Activated CD4-positive, alpha-beta T cell treated with anti-CD3 and anti-CD28 coated beads for 24 hours (primary cell): ENCODE measurements around the gene AKAP13.
"Not testable (repeated sequence)": the region's sequence is repeated elsewhere in the genome, so short reads cannot be mapped to it uniquely, and the experiment has no call there.

Source experiments
- DNase-seq, 2 donors: peaks; one replicate each; pipeline ENCODE4 v3.0.0-alpha.2; 2020; ENCODE audit warnings: low read depth in 2 of 2

The AKAP13 gene

DNA sequence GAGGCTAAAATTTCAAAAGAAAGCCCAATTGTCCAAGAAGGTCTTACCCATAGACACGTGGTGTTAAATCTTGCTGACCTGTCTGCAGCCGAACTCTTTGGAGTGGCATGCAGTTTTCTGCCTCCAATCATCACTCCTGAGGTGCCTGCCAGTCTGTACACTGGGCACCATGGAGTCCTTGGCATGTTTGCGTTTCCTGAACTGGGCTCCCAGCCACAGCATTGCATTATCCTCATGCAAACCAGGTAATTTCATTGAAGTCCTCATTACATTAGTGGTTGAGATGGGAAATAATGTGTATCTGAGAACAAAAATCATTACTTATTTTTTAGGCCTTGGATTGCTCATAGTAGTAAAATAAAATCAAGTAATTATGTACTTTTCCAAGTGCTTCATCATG lies 152.3 kb downstream of the AKAP13 start:
- DNase-seq: no peak

DNA sequence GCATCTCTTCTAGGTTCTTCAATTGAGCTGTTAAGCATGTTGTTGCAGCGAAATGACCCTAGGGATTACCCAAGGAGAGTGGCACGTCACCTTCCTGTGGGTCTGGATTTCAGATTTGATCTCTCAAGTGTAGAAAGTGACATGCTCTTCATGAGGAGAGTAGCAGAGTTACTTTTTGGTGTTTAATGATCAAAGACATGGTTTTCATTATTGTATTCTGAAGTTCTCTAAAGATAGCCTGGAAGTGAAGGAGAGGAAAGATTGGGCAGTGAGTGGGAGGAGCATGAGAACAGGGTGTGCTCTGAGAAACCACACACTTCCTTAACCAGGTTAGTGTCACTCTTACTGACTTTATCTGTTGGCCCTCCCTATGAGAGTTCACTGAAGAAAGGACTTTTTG lies 153.6 kb downstream of the AKAP13 start:
- DNase-seq: no peak

DNA sequence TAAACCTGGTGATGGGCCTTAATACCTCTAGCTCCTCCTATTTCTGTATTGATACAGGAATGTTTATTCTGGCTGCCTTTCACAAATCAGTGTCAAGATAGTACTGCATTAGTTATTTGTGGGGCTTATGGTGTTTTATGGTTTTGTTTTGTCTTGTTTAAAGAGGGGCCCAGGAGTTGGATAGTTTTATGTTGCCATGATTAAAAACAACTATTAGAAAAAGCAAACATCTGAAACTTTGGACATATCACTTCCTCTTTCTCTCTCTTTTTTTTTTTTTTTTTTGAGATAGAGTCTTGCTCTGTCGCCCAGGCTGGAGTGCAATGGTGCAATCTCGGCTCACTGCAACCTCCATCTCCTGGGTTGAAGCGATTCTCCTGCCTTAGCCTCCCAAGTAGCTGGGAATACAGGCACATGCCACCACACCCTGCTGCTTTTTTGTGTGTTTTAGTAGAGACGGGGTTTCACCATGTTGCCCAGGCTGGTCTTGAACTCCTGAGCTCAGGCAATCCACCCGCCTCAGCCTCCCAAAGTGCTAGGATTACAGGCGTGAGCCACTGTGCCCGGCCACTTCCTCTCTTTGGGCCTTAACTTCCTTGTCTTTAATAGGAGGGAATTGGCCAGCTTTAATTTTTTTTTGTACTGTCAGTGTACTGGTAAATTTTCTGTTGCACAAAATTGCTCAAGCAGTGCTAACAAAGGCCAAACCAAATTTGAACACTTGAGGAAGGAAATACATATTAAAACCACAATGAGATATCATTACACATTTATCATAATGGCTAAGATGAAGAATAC lies 155.3 kb downstream of the AKAP13 start:
- DNase-seq: not testable (repeated sequence)

DNA sequence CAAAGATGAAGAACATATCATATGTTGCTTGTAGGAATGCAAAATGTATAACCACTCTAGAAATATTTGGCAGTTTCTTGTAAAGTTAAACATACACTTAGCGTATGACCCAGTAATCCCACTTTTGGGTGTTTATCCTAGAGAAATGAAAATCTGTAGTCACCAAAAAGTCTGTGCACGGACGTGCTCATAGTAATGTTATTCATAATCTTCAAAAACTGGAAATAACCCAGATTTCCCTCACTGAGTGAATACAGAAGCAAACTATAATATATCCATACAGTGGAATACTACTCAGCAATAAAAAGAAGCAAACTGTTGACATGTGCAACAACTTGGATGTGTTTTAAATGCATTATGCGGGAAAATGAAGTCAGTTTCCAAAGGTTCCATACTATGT lies 155.9 kb downstream of the AKAP13 start:
- no peak for DNase-seq

DNA sequence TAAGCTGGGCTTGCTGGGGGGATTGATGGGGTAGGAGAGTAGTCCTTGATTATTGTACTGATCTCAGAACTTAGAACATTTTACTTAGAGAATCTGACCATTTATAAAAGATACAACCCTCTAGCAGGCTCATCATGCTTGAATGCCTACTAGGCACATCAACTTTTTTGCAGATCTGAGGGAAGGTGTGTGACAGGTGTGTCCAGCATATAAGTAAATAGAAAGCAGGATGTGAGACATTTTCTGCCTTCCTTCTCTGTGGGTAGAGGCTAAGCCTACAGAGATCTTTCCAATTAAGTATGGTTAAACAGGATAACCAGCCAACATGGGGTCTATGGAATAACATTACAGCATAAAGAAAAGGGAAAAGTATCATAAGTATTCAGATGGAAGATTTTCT lies 159.1 kb downstream of the AKAP13 start:
- no peak for DNase-seq

DNA sequence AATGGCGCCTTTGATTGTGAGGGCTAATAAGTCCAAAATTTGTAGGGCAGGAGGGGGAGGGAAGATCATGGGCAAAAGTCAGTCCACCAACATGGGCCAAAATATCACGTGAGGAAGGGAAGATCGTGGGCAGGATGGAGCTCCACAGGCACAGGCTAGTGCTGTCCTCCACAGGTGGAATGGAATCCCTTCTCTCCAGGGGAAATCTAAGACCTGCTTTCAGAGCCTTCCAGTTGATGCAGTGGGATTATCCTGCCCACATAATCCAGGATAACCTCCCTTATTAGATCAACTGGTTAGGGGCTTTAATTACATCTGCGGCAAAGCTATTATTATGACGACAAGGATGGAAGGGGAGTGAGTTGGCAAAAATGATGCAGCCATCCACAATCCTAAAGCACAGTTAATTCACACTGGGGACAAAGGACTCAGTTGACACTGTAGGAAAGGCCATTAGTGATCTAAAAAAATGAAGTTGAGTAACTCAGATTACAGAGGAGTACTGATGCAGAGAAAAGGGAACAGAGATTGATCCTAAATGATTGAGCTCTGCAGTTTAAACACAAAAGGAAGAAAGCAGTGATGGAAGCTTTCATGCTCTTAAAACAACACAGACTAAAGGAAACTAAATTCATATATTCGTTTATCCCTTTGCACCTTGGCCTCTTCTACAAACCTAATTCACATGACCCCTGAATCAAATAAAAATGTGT lies 159.8 kb downstream of the AKAP13 start:
- DNase-seq: no peak

DNA sequence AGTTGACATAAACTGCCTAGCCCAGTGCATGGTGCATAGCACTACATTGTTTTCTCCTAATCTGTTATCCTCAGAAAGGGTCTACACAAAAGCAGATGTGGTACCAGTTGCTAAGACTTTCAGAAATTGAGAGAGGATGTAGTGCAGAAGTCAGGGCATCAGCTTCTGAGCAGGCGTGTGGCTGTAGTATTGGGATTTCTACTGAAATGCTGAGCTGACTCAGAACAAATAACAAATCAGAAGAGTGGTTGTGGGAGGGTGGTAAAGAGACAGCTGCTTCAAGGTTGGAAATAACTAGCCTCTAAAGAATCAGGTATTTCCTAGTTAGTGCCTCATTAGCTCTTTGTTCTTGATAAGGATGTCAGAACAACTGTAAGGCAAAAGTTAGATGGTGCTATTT lies 161.3 kb downstream of the AKAP13 start:
- DNase-seq: peak in 1 of 2 donors; percentile 9

DNA sequence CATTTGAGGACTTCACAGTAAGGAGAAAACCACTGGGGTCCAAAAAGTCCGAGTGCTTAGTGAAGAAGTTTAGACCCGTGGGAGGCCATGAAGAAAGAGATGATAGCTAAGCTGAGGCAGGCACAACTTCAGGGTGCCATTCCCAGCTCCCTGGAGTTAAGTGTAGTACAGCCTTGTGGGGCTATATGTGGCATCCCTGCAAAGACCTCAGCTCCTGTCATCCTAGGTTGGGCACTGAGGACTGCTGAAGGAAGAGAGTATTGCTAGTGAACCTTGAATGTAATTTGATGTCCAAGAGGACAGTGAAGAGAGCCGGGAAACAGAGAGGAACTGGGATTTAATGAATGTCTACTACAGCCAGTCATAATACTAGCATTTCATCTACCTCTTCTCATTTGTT lies 162.1 kb downstream of the AKAP13 start:
- DNase-seq: no peak

DNA sequence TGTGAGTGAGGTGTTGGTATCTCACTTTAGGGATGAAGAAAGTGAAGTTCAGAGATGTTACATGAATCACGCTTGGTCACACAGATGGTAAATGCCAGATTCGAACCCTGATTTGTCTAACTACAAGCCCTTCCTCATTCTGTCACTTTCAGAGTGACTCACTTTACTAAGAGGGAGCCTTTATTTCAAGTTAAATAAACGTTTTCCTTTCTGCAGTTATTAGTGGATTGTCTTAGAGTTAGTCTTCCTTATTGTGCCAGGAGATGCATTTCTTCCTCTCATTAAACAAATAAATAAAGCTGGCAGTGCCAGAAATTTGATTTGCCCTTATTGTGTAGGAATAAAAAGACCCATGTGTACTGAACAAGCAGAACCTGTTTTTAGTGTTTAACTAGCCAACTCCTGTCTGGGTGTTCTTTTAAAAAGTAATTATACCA lies 162.5 kb downstream of the AKAP13 start:
- DNase-seq: peak in 1 of 2 donors; percentile 8

DNA sequence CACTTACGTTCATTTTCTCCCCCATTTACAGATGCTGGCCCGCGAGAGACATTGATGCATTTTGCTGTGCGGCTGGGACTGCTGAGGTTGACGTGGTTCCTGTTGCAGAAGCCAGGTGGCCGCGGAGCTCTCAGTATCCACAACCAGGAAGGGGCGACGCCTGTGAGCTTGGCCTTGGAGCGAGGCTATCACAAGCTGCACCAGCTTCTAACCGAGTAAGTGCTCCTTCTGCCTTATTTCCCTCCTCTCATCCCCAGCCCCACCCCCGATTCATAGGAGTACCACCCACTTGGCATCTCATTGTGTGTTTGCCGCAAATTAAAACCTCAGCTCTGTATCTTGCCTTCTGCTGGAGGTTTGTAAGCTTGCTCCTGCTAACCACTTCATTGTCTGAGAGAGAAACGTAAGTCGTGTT lies 163.3 kb downstream of the AKAP13 start:
- no peak for DNase-seq

DNA sequence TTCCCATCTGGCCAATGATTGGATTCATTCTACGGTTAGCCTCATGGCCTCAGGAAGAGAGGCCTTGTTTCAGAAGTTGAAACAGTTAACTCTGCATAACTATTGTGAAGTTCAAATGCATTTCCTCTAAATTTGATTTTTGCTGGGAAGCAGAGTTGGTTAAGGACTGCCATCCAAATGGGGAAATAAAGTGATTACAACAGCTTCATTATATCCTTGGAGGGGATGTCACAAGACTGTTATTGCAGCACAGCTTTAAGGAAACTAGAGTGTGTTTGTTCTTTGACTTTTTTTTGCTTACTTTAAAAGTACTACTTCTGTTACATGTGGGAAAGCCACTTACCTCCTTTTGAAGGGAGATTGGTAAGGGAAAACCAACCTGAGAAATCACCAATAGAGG lies 164.8 kb downstream of the AKAP13 start:
- DNase-seq: no peak

DNA sequence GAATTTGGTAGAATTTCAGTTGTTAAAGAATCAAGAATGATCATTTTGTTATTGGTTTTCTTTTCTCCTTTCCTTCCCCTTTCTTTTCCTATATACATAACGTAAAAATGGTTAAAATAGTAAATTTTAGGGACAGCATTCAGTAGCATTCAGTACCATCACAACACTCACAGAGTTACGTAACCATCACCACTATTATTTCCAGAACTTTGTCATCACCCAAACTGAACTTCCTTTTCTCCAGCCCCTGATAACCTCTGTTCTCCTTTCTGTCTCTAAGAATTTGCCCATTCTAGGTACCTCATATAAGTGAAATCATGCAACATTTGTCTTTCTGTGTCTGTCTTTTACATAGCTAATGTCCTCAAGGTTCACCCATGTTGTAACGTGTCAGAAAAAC lies 165.3 kb downstream of the AKAP13 start:
- no peak for DNase-seq

DNA sequence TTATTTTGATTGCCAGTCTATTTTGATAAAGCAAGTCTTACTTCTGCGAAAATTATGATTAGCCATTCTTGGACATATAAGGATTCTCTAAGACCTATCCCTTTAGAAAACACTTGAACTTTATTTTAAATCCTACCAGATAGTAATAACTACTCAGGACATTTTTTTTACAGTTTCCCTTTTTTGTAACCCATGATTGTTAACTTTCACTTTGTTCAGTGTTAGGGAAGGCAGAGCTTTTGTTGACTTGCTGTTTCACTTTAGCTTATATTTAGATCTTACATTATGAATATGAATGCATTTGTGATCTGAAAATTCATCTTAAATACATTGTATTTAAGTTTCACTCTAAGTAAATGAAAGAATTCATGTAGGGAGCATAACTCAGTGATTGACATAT lies 167.0 kb downstream of the AKAP13 start:
- DNase-seq: no peak

DNA sequence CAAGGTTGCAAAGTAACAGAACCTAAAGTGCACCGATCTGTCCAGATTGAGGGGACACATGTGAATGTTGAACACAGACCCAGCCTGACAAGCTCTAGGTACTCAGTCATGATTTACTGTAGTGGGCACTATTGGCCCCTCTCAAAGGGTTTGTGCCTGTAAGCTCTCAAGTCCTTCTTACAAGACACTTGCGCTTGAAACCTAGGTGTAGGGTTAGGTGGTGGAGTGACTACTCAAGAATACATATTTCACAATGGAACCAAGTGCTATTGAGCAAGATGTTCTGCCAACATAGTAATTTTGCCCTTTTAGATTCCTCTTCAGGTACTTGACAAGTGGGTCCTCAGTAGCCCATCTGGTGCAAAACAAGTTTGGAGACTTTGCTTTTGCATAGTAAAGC lies 169.9 kb downstream of the AKAP13 start:
- no peak for DNase-seq

DNA sequence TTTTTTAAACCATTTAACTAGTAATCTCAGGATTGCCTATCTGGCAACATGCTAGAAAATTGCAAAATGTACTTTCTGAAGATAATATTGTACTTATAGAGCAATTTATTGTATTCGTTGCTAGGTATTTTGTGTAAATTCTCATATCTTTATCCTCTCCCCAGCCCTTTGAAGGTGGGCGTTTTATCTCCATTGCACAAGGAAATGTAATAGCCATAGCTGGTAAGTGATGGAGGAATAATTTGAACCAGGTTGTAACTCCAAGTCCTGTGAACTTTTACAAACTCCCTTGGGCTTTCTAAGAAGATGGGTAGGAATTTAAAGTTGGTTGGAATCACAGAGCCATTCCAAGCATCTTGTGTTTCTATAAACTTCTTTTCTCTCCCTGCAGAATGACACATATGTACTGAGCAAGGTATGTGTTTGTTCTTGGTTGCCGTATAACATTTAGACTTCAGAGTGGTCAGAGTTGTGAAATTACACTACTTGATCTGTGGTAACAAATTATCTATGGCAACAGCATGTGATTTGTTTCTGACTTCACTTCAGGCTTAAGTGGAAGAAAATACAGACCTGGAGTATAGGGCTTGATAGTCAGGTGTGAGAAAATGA lies 170.9 kb downstream of the AKAP13 start:
- DNase-seq: no peak

DNA sequence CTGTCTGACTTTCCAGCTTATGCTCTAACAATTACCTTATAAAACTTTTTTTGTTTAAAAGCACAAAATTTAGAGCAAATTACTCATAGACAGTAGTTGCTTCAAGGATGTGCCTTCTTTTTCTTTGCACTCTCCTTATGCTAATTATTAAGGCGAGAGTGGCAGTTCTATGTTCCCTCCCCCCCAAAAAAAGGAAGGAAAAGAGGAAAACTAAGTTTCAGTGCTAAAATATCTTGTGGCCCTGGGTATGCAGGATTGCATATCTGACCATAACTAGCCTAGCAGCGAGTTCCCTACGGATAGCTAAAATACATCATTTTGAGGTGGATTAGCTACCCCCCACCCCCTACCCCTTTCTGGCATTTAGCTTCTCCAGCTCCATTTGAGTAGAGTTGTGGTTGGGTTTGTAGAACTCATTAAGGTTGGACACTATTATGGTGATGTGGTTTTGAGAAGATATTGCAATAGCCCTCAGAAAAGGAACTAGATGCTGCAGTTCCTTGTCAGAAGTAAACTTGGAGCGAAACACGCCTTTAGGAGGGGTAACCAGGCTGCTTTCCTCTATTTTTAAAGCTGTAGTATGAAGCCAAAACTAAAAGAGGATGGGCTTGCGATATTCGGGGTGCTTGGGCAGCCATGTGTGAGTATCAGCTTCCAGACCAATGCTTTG lies 174.6 kb downstream of the AKAP13 start:
- DNase-seq: no peak

DNA sequence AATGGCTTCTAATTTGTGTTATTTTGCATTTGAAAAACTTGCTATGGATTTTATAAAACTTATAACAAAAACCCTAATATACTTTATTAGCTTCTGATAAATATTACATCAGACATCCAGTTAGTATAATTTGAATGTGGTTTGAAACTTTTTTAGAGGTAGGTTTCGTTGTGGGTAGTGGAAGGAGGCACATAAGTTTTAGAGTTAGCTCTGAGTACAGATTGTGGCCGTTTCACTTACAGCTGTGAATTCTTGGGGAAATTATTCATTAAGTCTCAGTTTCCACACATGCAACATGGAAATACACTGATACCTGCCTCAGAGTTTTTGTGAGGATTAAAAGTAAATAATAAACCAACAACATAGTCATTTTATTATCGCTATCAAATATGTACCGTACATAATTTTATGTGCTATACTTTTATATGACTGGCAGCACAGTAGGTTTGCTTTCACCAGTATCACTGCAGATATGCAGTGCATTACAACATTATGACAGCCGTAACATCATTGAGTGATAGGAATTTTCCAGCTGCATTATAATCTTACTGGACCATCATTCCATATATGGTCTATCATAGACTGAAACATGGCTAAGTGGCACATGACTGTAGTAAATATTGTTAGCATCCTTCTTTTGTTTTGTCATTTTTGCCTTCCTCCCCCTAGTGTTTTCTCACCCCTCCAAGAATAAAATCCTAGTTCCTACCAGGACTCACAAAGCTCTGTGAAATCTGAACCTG lies 175.6 kb downstream of the AKAP13 start:
- DNase-seq: no peak

DNA sequence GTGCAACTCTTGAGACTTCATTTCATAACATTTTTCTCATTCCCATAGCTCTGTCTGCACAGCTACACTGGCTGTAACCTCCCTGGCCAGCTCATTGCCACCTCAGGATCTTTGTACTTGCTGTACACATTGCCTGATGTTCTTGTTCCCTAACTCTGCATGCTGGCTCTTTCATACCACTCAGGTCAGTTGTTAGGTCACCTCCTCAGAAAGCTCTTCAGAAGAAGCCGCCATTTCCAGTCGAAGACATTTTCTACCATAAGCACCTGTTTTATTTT lies 176.2 kb downstream of the AKAP13 start:
- DNase-seq: no peak

DNA sequence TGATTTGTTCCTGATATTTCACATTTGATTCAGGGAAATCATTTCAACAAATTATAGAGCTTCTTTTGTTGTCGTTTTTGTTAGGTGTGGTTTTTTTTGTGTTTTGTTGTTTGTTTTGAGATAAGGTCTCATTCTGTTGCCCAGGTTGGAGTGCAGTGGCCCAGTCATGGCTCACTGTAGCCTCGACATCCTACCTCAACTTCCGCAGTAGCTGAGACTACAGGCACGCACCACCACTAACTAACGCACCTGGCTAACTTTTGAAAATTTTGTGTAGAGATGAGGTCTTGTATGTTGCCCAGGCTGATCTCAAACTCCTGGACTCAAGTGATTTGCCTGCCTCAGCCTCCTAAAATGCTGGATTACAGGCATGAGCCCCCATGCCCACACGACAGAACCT lies 177.0 kb downstream of the AKAP13 start:
- DNase-seq: no peak

DNA sequence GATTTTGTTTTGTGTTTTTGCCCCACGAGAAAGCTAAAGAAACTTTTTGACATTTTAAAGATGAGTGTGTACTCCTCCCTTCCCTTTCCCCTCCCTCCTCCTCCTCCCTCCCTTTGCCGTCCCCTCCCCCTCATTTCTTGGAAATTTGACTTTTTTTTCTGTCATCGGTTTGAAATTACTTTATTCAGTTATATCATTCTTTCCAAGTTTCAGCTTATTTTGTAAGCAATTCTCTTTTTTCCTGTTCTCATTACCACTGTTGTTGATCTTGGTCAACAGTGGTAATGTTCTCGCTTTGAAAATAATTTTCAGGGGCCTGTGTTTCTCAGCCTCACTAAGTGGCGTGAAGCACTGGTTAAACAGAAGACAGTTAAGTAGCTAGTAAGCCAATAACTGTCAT lies 178.4 kb downstream of the AKAP13 start:
- DNase-seq: no peak

DNA sequence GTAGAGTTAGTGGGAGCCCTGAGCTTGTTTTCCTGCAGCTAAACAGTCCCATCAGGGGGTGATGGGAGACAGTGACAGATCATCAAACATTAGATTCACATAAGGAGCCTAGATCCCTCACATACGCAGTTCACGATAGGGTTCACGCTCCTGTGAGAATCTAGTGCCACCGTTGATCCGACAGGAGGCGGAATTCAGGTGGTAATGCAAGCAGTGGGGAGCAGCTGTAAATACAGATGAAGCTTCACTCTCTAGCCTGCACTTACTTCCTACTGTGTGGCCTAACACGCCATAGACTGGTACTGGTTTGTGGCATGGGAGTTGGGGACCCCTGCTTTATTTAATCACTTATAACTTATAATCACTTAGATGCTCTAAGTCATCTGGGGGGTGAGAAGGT lies 179.1 kb downstream of the AKAP13 start:
- DNase-seq: no peak

DNA sequence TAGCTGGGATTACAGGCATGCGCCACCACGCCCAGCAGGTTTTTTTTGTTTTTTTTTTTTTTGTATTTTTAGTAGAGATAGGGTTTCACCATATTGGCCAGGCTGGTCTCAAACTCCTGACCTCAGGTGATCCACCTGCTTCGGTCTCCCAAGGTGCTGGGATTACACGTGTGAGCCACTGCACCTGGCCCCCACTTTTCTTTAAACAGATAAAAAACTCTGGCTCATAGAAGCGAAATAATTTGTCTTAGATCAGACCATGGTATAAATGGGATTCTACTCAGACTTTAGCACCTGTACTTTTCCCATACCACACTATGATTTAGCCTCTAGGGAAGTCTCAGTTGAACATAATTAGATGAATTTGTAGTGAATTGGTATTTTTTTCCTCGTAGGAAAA lies 182.4 kb downstream of the AKAP13 start:
- no peak for DNase-seq
